HepG2 (cell line): Measurements from ENCODE around the gene ZNF48. TPM values are rescaled to one million over a fixed set of nuclear protein-coding genes. Genes with fewer than 3 reads are reported as not detected.

Source experiments
- IRF1 ChIP-seq: sonication (generic); formaldehyde crosslinking; IDR thresholded peaks from 2 replicates; pipeline ENCODE4 v1.4.0; 2020; ENCODE audit warnings: low read depth, mild to moderate bottlenecking, missing genetic modification reagents
- JUN ChIP-seq: sonication (generic); formaldehyde crosslinking; IDR thresholded peaks from 2 replicates; pipeline ENCODE4 v1.4.0; 2020; ENCODE audit warnings: mild to moderate bottlenecking, missing genetic modification reagents
- KDM4B ChIP-seq: sonication (generic); formaldehyde crosslinking; IDR thresholded peaks from 2 replicates; pipeline ENCODE4 v1.4.0; 2020; ENCODE audit warnings: missing genetic modification reagents
- MAFK ChIP-seq, 2 experiments: IDR thresholded peaks in 1 of 2; conservative IDR thresholded peaks in 1 of 2; 2 replicates each; pipeline ENCODE4 v1.6.1; 2011; ENCODE audit warnings: improper control_type of control experiment in 2 of 2, low read length in 2 of 2
- PHB2 ChIP-seq: fragments of 450-650 bp; IDR thresholded peaks from 2 replicates; pipeline ENCODE4 v1.6.1; 2018; ENCODE audit not compliant: partially characterized antibody
- RAD21 ChIP-seq: fragments of 450-650 bp; formaldehyde crosslinking; IDR thresholded peaks from 2 replicates; pipeline ENCODE4 v1.5.0; 2020; ENCODE audit warnings: mild to moderate bottlenecking
- RORA ChIP-seq: sonication (generic); formaldehyde crosslinking; IDR thresholded peaks from 2 replicates; pipeline ENCODE4 v1.5.0; 2020; ENCODE audit warnings: mild to moderate bottlenecking, missing genetic modification reagents, moderate library complexity
- SOX5 ChIP-seq: IDR thresholded peaks from 2 replicates; pipeline ENCODE4 v1.6.1; 2016; ENCODE audit warnings: borderline replicate concordance
- SP5 ChIP-seq: IDR thresholded peaks from 2 replicates; pipeline ENCODE4 v1.6.1; 2016; ENCODE audit warnings: low read depth, borderline replicate concordance
- SRSF4 ChIP-seq: fragments of 200-400 bp; formaldehyde crosslinking; IDR thresholded peaks from one replicate; pipeline ENCODE4 v1.6.1; 2018; ENCODE audit warnings: mild to moderate bottlenecking, low read depth, low read length, moderate library complexity; ENCODE audit not compliant: poor library complexity, severe bottlenecking
- ZHX2 ChIP-seq, 2 experiments: sonication (generic) in 1 of 2; formaldehyde crosslinking in 1 of 2; IDR thresholded peaks; 2 replicates each; pipeline versions ENCODE4 v1.6.1 to v1.9.0; 2014 to 2022; ENCODE audit warnings: antibody characterized with exemption in 1 of 2, borderline replicate concordance in 1 of 2, inconsistent platforms in 1 of 2, low read depth in 1 of 2, missing genetic modification reagents in 1 of 2
- ZNF138 ChIP-seq: sonication (generic); formaldehyde crosslinking; IDR thresholded peaks from 2 replicates; pipeline ENCODE4 v1.5.0; 2020; ENCODE audit warnings: mild to moderate bottlenecking, low read depth, missing genetic modification reagents
- ZNF225 ChIP-seq: sonication (generic); formaldehyde crosslinking; IDR thresholded peaks from 2 replicates; pipeline ENCODE4 v1.4.0; 2020; ENCODE audit warnings: mild to moderate bottlenecking, missing genetic modification reagents
- ZNF383 ChIP-seq: sonication (generic); formaldehyde crosslinking; IDR thresholded peaks from 2 replicates; pipeline ENCODE4 v1.4.0; 2020; ENCODE audit warnings: missing genetic modification reagents, mild to moderate bottlenecking, borderline replicate concordance
- ZNF484 ChIP-seq: sonication (generic); formaldehyde crosslinking; IDR thresholded peaks from 2 replicates; pipeline ENCODE4 v1.5.1; 2020; ENCODE audit warnings: mild to moderate bottlenecking, low read depth, missing genetic modification reagents, borderline replicate concordance
- ZNF552 ChIP-seq: sonication (generic); formaldehyde crosslinking; IDR thresholded peaks from 2 replicates; pipeline ENCODE4 v1.9.0; 2022; ENCODE audit warnings: missing genetic modification reagents, mild to moderate bottlenecking, borderline replicate concordance
- ZNF570 ChIP-seq: sonication (generic); formaldehyde crosslinking; IDR thresholded peaks from 2 replicates; pipeline ENCODE4 v1.4.0; 2020; ENCODE audit warnings: mild to moderate bottlenecking, missing genetic modification reagents, borderline replicate concordance
- ZNF766 ChIP-seq: sonication (generic); formaldehyde crosslinking; IDR thresholded peaks from 2 replicates; pipeline ENCODE4 v1.5.0; 2020; ENCODE audit warnings: missing genetic modification reagents, borderline replicate concordance
- polyA plus RNA-seq, 8 experiments: library from polyadenylated mRNA; depleted of rRNA in 3 of 8; stranded (reverse) in 7 of 8; unstranded in 1 of 8; fragments of >200 nt; fragmentation: Illumina TruSeq in 4 of 8; extraction: Trizol in 4 of 8; gene quantifications; 2 replicates each; pipeline versions ENCODE4 v1.2.1 to v1.2.3, GENCODE V29; 2011 to 2016; ENCODE audit warnings: low read depth in 4 of 8, missing spikeins in 1 of 8, mixed read lengths in 1 of 8; ENCODE audit not compliant: insufficient read depth in 1 of 8
- total RNA-seq, 5 experiments: library from RNA; depleted of rRNA; stranded (reverse); fragments of >200 nt; fragmentation: Illumina TruSeq; extraction: Trizol; gene quantifications; 2 replicates each; pipeline ENCODE4 v1.2.3, GENCODE V29; 2016; ENCODE audit warnings: low read depth in 1 of 5
- TF ChIP-seq, protein P1 (sequence below): sonication (generic); formaldehyde crosslinking; IDR thresholded peaks from 2 replicates; pipeline ENCODE4 v1.8.1; 2022; ENCODE audit warnings: low read depth, mild to moderate bottlenecking, missing genetic modification reagents

ZNF48 gene
- total and polyA plus RNA-seq, 2 of the 13 experiments (the other 11 are each of a cell fraction or from before 2014, with no cell fraction given) = 9.9 to 12.3 TPM

GRCh38 chr16:30395155-30395991, at the start of gene ZNF48 (continued):
- TF ChIP-seq IRF1 (CRISPR knock-in tag) (0 out of 2 replicates have a peak, but pooled peaks have one; percentile 5), SRSF4 (no peak), ZNF484 (CRISPR knock-in tag) (no peak), ZHX2 (IDR thresholded peaks at IDR 0.05; ENCODE audit: low read depth) (peak; percentile 39; the same call in 1 of the 2 replicates), ZHX2 (CRISPR knock-in tag; IDR thresholded peaks at IDR 0.05; ENCODE audit: borderline replicate concordance) (peak; percentile 48; the same call in 1 of the 2 replicates), ZNF138 (CRISPR knock-in tag) (no peak), ZNF766 (CRISPR knock-in tag) (no peak), RORA (CRISPR knock-in tag) (no peak), ZNF225 (CRISPR knock-in tag) (peak; percentile 46), SOX5 (CRISPR knock-in tag) (peak; percentile 61), ZNF570 (CRISPR knock-in tag) (no peak), ZNF383 (peak; percentile 84; the same call in 1 of the 2 replicates), MAFK (conservative IDR thresholded peaks at IDR 0.05 in 1 of 2, IDR thresholded peaks at IDR 0.05 in 1 of 2; ENCODE audit: low read length in 2 of 2) (no peak), PHB2 (no peak), JUN (CRISPR knock-in tag) (no peak), RAD21 (peak; percentile 92), ZNF552 (CRISPR knock-in tag) (0 out of 2 replicates have a peak, but pooled peaks have one; percentile 56), KDM4B (CRISPR knock-in tag) (peak; percentile 17; the same call in 1 of the 2 replicates), SP5 (CRISPR knock-in tag) (peak; percentile 68; the same call in 1 of the 2 replicates)
- TF ChIP-seq, protein P1, sequence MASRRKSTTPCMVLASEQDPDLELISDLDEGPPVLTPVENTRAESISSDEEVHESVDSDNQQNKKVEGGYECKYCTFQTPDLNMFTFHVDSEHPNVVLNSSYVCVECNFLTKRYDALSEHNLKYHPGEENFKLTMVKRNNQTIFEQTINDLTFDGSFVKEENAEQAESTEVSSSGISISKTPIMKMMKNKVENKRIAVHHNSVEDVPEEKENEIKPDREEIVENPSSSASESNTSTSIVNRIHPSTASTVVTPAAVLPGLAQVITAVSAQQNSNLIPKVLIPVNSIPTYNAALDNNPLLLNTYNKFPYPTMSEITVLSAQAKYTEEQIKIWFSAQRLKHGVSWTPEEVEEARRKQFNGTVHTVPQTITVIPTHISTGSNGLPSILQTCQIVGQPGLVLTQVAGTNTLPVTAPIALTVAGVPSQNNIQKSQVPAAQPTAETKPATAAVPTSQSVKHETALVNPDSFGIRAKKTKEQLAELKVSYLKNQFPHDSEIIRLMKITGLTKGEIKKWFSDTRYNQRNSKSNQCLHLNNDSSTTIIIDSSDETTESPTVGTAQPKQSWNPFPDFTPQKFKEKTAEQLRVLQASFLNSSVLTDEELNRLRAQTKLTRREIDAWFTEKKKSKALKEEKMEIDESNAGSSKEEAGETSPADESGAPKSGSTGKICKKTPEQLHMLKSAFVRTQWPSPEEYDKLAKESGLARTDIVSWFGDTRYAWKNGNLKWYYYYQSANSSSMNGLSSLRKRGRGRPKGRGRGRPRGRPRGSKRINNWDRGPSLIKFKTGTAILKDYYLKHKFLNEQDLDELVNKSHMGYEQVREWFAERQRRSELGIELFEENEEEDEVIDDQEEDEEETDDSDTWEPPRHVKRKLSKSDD (CRISPR knock-in tag) = 0 out of 2 replicates have a peak, but pooled peaks have one; percentile 28
